HepG2 (cell line): ENCODE measurements around the gene TRMT112. TPM values are rescaled to one million over a fixed set of nuclear protein-coding genes. Genes with fewer than 3 reads are reported as not detected.
A peak's percentile ranks its signal among the peaks of the same experiment; 100 is the strongest.

Experiments used
- BRD4 ChIP-seq: sonication (generic); formaldehyde crosslinking; IDR thresholded peaks from 2 replicates; pipeline ENCODE4 v1.4.0; 2020; ENCODE audit warnings: missing genetic modification reagents
- FOXO1 ChIP-seq: sonication (generic); formaldehyde crosslinking; IDR thresholded peaks from 2 replicates; pipeline ENCODE4 v1.4.0; 2020; ENCODE audit warnings: missing genetic modification reagents
- GZF1 ChIP-seq: sonication (generic); formaldehyde crosslinking; IDR thresholded peaks from 2 replicates; pipeline ENCODE4 v1.5.1; 2020; ENCODE audit warnings: mild to moderate bottlenecking, missing genetic modification reagents
- KAT2B ChIP-seq: fragments of 150-350 bp; IDR thresholded peaks from 2 replicates; pipeline ENCODE4 v1.6.1; 2014; ENCODE audit warnings: low read depth, low read length, borderline replicate concordance
- MAFK ChIP-seq, 2 experiments: IDR thresholded peaks in 1 of 2; conservative IDR thresholded peaks in 1 of 2; 2 replicates each; pipeline ENCODE4 v1.6.1; 2011; ENCODE audit warnings: improper control_type of control experiment in 2 of 2, low read length in 2 of 2
- RAD21 ChIP-seq: fragments of 450-650 bp; formaldehyde crosslinking; IDR thresholded peaks from 2 replicates; pipeline ENCODE4 v1.5.0; 2020; ENCODE audit warnings: mild to moderate bottlenecking
- RBFOX2 ChIP-seq: fragments of 200-400 bp; formaldehyde crosslinking; IDR thresholded peaks from 2 replicates; pipeline ENCODE4 v1.6.1; 2017; ENCODE audit warnings: low read depth, mild to moderate bottlenecking, low read length
- SALL1 ChIP-seq: sonication (generic); formaldehyde crosslinking; IDR thresholded peaks from 2 replicates; pipeline ENCODE4 v1.8.0; 2022; ENCODE audit warnings: mild to moderate bottlenecking, missing genetic modification reagents
- SAP130 ChIP-seq: IDR thresholded peaks from 2 replicates; pipeline ENCODE4 v1.6.1; 2016; ENCODE audit warnings: low read depth
- STAT5B ChIP-seq: sonication (generic); formaldehyde crosslinking; IDR thresholded peaks from 2 replicates; pipeline ENCODE4 v1.4.0; 2020; ENCODE audit warnings: missing genetic modification reagents
- TBL1XR1 ChIP-seq: fragments of 150-350 bp; IDR thresholded peaks from 2 replicates; pipeline ENCODE4 v1.6.1; 2014; ENCODE audit warnings: borderline replicate concordance, low read length; ENCODE audit not compliant: partially characterized antibody
- TOPORS ChIP-seq: sonication (generic); formaldehyde crosslinking; IDR thresholded peaks from 2 replicates; pipeline ENCODE4 v1.8.0; 2023; ENCODE audit warnings: mild to moderate bottlenecking, missing genetic modification reagents
- TRIM24 ChIP-seq: sonication (generic); formaldehyde crosslinking; IDR thresholded peaks from 2 replicates; pipeline ENCODE4 v1.8.0; 2022; ENCODE audit warnings: mild to moderate bottlenecking, missing genetic modification reagents
- ZNF260 ChIP-seq: sonication (generic); formaldehyde crosslinking; IDR thresholded peaks from 2 replicates; pipeline ENCODE4 v1.4.0; 2020; ENCODE audit warnings: missing genetic modification reagents, low read depth, mild to moderate bottlenecking, borderline replicate concordance
- ZNF382 ChIP-seq: sonication (generic); formaldehyde crosslinking; IDR thresholded peaks from 2 replicates; pipeline ENCODE4 v1.5.0; 2020; ENCODE audit warnings: missing genetic modification reagents, mild to moderate bottlenecking, borderline replicate concordance
- ZNF614 ChIP-seq: IDR thresholded peaks from 2 replicates; pipeline ENCODE4 v1.6.1; 2018; ENCODE audit warnings: missing biosample characterization, missing genetic modification reagents, inconsistent platforms, borderline replicate concordance
- ZNF746 ChIP-seq: sonication (generic); formaldehyde crosslinking; IDR thresholded peaks from 2 replicates; pipeline ENCODE4 v1.8.0; 2022; ENCODE audit warnings: mild to moderate bottlenecking, missing genetic modification reagents
- ZNF747 ChIP-seq: sonication (generic); formaldehyde crosslinking; IDR thresholded peaks from 2 replicates; pipeline ENCODE4 v1.8.1; 2023; ENCODE audit warnings: missing genetic modification reagents, mild to moderate bottlenecking, borderline replicate concordance
- ZNF782 ChIP-seq: sonication (generic); formaldehyde crosslinking; IDR thresholded peaks from 2 replicates; pipeline ENCODE4 v1.4.0; 2020; ENCODE audit warnings: missing genetic modification reagents, mild to moderate bottlenecking, borderline replicate concordance
- polyA plus RNA-seq, 8 experiments: library from polyadenylated mRNA; depleted of rRNA in 3 of 8; stranded (reverse) in 7 of 8; unstranded in 1 of 8; fragments of >200 nt; fragmentation: Illumina TruSeq in 4 of 8; extraction: Trizol in 4 of 8; gene quantifications; 2 replicates each; pipeline versions ENCODE4 v1.2.1 to v1.2.3, GENCODE V29; 2011 to 2016; ENCODE audit warnings: low read depth in 4 of 8, missing spikeins in 1 of 8, mixed read lengths in 1 of 8; ENCODE audit not compliant: insufficient read depth in 1 of 8
- total RNA-seq, 5 experiments: library from RNA; depleted of rRNA; stranded (reverse); fragments of >200 nt; fragmentation: Illumina TruSeq; extraction: Trizol; gene quantifications; 2 replicates each; pipeline ENCODE4 v1.2.3, GENCODE V29; 2016; ENCODE audit warnings: low read depth in 1 of 5
- TF ChIP-seq, protein P1 (sequence below): sonication (generic); formaldehyde crosslinking; IDR thresholded peaks from 2 replicates; pipeline ENCODE4 v1.4.0; 2020; ENCODE audit warnings: mild to moderate bottlenecking, low read depth, missing genetic modification reagents
- TF ChIP-seq, protein P2 (sequence below): IDR thresholded peaks from 2 replicates; pipeline ENCODE4 v1.6.1; 2012; ENCODE audit warnings: inconsistent platforms
- TF ChIP-seq, protein P3 (sequence below): sonication (generic); formaldehyde crosslinking; IDR thresholded peaks from 2 replicates; pipeline ENCODE4 v1.8.0; 2022; ENCODE audit warnings: mild to moderate bottlenecking, missing genetic modification reagents; ENCODE audit not compliant: insufficient replicate concordance
- TF ChIP-seq, protein P4 (sequence below): sonication (generic); formaldehyde crosslinking; conservative IDR thresholded peaks from 2 replicates; pipeline ENCODE4 v1.8.0; 2022; ENCODE audit warnings: mild to moderate bottlenecking, moderate library complexity, missing genetic modification reagents
- TF ChIP-seq, protein P5 (sequence below): IDR thresholded peaks from 2 replicates; pipeline ENCODE4 v1.6.1; 2012; ENCODE audit warnings: low read depth, low read length, improper control_type of control experiment

TRMT112 gene
- total and polyA plus RNA-seq, 2 of the 13 experiments (the other 11 are each of a cell fraction or from before 2014, with no cell fraction given), result 186 to 409 TPM

DNA sequence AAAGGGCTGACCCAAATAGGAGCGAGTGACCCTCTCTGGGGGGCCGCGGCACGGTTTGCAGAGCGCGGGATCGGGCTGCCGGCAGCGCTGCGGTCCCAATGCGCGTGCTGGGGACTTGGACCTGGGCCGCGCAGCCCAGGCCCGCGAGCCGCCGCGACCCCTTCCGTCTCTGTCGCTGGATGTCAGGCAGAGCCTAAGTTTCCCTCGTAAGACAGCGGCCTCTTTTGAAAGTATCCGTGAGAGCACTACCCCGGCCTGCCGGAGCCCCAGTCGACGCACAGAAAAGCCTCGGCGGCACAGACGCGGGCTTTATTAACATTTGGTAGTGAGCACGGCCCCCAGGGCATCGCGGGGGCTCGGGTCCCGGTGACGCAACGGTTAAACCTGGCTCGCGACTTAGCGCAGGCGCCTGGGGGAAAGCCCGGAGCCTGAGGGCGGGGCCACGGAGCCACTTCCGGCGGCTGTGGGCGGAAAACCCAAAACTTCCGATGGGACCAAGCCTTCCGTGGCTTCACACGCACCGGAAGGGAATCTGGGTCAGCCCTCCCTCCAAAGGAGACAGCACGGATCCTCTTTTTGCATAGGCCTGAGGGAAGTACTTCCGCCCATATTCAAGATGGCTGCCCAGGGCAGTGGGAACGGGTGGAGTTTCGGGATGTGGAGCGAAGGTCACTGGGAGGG lies 47.7 kb downstream of the TRMT112 start (continued):
- TF ChIP-seq SAP130 (CRISPR knock-in tag) (peak; percentile 95), ZNF782 (CRISPR knock-in tag) (peak; percentile 43; the same call in 1 of the 2 replicates), RAD21 (CRISPR knock-in tag) (peak; percentile 21; the same call in 1 of the 2 replicates), ZNF746 (CRISPR knock-in tag) (no peak; the same call in 1 of the 2 replicates), ZNF614 (CRISPR knock-in tag) (no peak), ZNF382 (CRISPR knock-in tag) (no peak), MAFK (conservative IDR thresholded peaks at IDR 0.05 in 1 of 2, IDR thresholded peaks at IDR 0.05 in 1 of 2; ENCODE audit: low read length in 2 of 2) (no peak), TBL1XR1 (peak; percentile 45), STAT5B (CRISPR knock-in tag) (no peak), FOXO1 (CRISPR knock-in tag) (peak; percentile 9; the same call in 1 of the 2 replicates), ZNF747 (CRISPR knock-in tag) (peak; percentile 54; the same call in 1 of the 2 replicates), TRIM24 (CRISPR knock-in tag) (no peak), GZF1 (CRISPR knock-in tag) (0 out of 2 replicates have a peak, but pooled peaks have one; percentile 65), KAT2B (no peak), TOPORS (0 out of 2 replicates have a peak, but pooled peaks have one; percentile 41), ZNF260 (CRISPR knock-in tag) (no peak), SALL1 (CRISPR knock-in tag) (no peak; the same call in 1 of the 2 replicates), RBFOX2 (peak; percentile 83), BRD4 (CRISPR knock-in tag) (peak; percentile 29; the same call in 1 of the 2 replicates)
- TF ChIP-seq, protein P1, sequence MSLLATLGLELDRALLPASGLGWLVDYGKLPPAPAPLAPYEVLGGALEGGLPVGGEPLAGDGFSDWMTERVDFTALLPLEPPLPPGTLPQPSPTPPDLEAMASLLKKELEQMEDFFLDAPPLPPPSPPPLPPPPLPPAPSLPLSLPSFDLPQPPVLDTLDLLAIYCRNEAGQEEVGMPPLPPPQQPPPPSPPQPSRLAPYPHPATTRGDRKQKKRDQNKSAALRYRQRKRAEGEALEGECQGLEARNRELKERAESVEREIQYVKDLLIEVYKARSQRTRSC, result no peak
- TF ChIP-seq, protein P2, sequence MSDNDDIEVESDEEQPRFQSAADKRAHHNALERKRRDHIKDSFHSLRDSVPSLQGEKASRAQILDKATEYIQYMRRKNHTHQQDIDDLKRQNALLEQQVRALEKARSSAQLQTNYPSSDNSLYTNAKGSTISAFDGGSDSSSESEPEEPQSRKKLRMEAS, result peak; percentile 47; the same call in 1 of the 2 replicates
- TF ChIP-seq, protein P3, sequence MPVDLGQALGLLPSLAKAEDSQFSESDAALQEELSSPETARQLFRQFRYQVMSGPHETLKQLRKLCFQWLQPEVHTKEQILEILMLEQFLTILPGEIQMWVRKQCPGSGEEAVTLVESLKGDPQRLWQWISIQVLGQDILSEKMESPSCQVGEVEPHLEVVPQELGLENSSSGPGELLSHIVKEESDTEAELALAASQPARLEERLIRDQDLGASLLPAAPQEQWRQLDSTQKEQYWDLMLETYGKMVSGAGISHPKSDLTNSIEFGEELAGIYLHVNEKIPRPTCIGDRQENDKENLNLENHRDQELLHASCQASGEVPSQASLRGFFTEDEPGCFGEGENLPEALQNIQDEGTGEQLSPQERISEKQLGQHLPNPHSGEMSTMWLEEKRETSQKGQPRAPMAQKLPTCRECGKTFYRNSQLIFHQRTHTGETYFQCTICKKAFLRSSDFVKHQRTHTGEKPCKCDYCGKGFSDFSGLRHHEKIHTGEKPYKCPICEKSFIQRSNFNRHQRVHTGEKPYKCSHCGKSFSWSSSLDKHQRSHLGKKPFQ, result peak; percentile 10
- TF ChIP-seq, protein P4, sequence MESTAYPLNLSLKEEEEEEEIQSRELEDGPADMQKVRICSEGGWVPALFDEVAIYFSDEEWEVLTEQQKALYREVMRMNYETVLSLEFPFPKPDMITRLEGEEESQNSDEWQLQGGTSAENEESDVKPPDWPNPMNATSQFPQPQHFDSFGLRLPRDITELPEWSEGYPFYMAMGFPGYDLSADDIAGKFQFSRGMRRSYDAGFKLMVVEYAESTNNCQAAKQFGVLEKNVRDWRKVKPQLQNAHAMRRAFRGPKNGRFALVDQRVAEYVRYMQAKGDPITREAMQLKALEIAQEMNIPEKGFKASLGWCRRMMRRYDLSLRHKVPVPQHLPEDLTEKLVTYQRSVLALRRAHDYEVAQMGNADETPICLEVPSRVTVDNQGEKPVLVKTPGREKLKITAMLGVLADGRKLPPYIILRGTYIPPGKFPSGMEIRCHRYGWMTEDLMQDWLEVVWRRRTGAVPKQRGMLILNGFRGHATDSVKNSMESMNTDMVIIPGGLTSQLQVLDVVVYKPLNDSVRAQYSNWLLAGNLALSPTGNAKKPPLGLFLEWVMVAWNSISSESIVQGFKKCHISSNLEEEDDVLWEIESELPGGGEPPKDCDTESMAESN (CRISPR knock-in tag), result no peak
- TF ChIP-seq, protein P5, sequence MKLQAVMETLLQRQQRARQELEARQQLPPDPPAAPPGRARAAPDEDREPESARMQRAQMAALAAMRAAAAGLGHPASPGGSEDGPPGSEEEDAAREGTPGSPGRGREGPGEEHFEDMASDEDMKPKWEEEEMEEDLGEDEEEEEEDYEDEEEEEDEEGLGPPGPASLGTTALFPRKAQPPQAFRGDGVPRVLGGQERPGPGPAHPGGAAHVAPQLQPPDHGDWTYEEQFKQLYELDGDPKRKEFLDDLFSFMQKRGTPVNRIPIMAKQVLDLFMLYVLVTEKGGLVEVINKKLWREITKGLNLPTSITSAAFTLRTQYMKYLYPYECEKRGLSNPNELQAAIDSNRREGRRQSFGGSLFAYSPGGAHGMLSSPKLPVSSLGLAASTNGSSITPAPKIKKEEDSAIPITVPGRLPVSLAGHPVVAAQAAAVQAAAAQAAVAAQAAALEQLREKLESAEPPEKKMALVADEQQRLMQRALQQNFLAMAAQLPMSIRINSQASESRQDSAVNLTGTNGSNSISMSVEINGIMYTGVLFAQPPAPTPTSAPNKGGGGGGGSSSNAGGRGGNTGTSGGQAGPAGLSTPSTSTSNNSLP, result no peak
